ENCODE measurements around the gene CHCHD3. TPM values are rescaled to one million over a fixed set of nuclear protein-coding genes. Genes with fewer than 3 reads are reported as not detected.

Gene CHCHD3
- total RNA-seq, 2 experiments from 2014 or later = 62.0 to 65.0 TPM

DNA sequence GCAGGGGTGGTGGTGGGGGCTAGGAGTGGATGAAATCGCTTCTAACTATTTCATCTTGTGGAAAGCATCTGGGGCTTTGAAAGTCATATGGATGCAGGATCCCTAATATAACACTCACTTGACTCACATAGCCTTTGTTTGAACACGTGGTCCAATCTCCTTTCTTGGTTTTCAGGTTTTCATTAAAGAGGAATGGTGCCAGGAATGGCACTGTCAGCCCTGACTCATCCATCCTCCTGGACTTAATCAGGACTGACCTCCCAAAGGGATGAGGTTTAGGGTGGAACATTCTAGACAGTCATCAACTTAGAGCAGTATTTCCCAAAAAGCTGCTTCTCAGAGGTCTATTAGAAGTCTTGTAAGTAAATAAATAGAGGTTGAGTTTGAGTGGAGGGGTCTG is 343.6 kb downstream of the CHCHD3 start:
- H3K36me3 Mint-ChIP-seq (ENCODE audit: low read depth) = no peaks in the 10 kb centered on the region
- DNase-seq = no peak
- CTCF ChIA-PET = no interaction called here
- no peak overlapping the region for H3K4me3 Mint-ChIP-seq
- peaks cover 9% of the 10 kb centered on the region for H3K9me3 Mint-ChIP-seq
- no peaks in the 10 kb centered on the region for H3K4me1 Mint-ChIP-seq (ENCODE audit: low read depth)
- no peaks in the 10 kb centered on the region for H3K27me3 Mint-ChIP-seq (ENCODE audit: low read depth)
- H3K27ac Mint-ChIP-seq = no peak overlapping the region
- intact Hi-C loops (cut with micrococcal nuclease) = no loop called here

DNA sequence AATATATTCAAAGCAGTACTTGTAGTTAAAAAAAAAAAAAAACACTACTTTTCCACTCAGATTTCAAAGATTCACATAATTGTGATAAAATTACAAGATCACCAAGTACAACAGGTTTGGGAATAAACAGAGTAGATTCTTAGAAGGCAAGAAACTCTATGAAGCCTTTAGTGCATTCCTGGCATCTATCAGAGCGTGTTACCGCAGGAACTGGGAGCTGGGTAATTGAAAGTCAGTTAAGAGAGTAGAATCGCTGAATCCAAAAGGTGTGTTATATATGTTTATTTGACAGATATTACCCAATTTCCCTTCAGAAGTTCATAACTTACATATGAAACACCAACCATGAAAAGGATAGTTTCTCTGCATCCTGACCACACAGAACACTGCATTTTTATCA is 346.4 kb downstream of the CHCHD3 start:
- H3K27ac Mint-ChIP-seq = no peak overlapping the region
- H3K9me3 Mint-ChIP-seq = no peaks in the 10 kb centered on the region
- H3K4me3 Mint-ChIP-seq = no peak overlapping the region
- no peak for DNase-seq
- no peaks in the 10 kb centered on the region for H3K27me3 Mint-ChIP-seq (ENCODE audit: low read depth)
- no peaks in the 10 kb centered on the region for H3K4me1 Mint-ChIP-seq (ENCODE audit: low read depth)
- intact Hi-C loops (cut with micrococcal nuclease) = no loop called here
- no peaks in the 10 kb centered on the region for H3K36me3 Mint-ChIP-seq (ENCODE audit: low read depth)
- CTCF ChIA-PET = no interaction called here

Other genes starting within 250 kb of the CHCHD3 start
- 10 to 100 TPM; 57.1 to 62.1 TPM for gene EXOC4, start 171.0 kb upstream of the CHCHD3 start, total RNA-seq

Data from activated naive CD4-positive, alpha-beta T cell treated with anti-CD3 and anti-CD28 coated beads for 36 hours (primary cell).